ENCODE measurements around the gene SESN1. TPM values are rescaled to one million over a fixed set of nuclear protein-coding genes. Genes with fewer than 3 reads are reported as not detected.

The SESN1 gene
- total RNA-seq, 4 donors from 2014 or later, result 32.3 to 104 (median 70.7) TPM

DNA sequence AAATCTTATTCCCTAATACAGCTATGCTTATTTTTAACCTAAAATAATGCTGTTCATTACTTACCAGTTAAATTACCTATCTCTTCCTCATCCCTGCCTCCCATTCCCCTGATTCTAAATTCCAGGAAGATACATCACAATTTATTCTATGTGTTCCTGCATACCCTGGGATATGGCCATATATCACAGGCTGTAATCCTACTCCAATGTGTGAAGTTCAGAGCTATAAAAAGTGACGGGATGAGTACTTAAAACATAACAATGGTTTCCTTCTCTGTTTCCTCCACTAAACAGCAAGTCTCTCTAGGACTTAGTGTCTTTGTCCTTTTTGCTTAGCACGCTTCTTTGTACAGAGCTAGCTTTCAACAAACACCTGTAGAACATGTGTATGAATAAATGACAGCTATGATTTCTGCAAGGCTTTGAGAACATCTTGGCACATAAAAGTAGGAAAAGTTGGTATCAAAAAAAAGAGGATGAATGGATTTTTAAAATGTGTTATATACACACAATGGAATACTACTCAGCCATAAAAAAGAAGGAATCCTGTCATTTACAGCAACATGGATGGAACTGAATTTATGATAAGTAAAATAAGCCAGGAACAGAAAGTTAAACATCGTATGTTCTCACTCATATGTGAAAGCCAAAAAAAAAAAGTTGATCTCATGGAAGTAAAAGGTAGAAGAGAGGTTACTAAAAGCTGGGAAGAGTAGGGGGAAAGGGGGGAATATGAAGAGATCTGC is 45.8 kb downstream of the SESN1 start:
- Histone ChIP-seq H3K4me3 (no peak overlapping the region), H3K27me3 (no peaks in the 10 kb centered on the region), H3K4me1 (no peaks in the 10 kb centered on the region), H3K36me3 (no peaks in the 10 kb centered on the region), H3K9me3 (no peaks in the 10 kb centered on the region), H3K27ac (no peak overlapping the region)
- DNase-seq, result no peak
- intact Hi-C loops (cut with DNase I; ENCODE audit: low total_unique reads), result no loop called here
- TF ChIP-seq POLR2A (IDR thresholded peaks at IDR 0.05), result no peak
- TF ChIP-seq, protein P1, sequence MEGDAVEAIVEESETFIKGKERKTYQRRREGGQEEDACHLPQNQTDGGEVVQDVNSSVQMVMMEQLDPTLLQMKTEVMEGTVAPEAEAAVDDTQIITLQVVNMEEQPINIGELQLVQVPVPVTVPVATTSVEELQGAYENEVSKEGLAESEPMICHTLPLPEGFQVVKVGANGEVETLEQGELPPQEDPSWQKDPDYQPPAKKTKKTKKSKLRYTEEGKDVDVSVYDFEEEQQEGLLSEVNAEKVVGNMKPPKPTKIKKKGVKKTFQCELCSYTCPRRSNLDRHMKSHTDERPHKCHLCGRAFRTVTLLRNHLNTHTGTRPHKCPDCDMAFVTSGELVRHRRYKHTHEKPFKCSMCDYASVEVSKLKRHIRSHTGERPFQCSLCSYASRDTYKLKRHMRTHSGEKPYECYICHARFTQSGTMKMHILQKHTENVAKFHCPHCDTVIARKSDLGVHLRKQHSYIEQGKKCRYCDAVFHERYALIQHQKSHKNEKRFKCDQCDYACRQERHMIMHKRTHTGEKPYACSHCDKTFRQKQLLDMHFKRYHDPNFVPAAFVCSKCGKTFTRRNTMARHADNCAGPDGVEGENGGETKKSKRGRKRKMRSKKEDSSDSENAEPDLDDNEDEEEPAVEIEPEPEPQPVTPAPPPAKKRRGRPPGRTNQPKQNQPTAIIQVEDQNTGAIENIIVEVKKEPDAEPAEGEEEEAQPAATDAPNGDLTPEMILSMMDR (IDR thresholded peaks at IDR 0.05), result no peak

DNA sequence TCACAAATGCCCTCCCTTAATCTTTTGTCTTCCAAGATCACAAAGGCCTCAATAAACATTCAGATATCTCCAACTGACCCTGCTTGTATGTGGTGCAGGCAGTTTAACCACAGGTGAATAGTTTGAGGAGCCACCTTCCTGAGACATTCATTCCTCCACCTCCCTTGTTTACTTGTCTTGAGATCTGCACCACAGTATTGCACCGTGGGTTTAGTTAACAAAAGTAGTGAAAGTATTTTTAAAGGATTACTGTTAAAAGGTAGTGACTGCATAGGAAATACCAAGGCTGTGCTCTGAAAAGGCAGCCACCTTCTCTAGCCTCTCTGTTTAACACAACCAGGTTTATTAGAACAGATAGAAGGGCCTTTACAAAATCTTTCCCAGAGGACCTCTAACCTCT is 46.5 kb downstream of the SESN1 start:
- intact Hi-C loops (cut with DNase I; ENCODE audit: low total_unique reads), result no loop called here
- no peak overlapping the region for H3K27ac ChIP-seq
- TF ChIP-seq POLR2A (IDR thresholded peaks at IDR 0.05), result no peak
- TF ChIP-seq, protein P1 (IDR thresholded peaks at IDR 0.05), result no peak
- no peaks in the 10 kb centered on the region for H3K27me3 ChIP-seq
- no peak overlapping the region for H3K4me3 ChIP-seq
- no peak for DNase-seq
- no peaks in the 10 kb centered on the region for H3K4me1 ChIP-seq
- H3K9me3 ChIP-seq, result no peaks in the 10 kb centered on the region
- no peaks in the 10 kb centered on the region for H3K36me3 ChIP-seq

DNA sequence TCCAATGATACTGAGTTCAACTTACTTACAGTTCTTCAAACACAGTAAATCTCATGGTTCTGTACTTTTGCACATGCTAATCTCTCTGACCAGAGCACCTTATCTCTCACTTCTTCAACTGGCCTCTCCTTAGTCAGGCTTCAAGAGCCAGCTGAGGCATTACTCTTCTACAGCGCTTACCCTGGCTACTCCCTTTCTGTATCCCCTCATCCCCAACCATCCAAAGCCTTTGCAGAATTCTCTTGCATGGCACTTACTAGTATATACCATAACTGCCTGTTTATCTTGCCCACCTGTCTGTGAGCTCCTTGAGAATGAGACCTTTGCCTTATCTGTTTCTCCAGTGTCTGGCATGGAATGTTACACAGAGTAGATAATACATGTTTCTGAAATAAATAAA is 49.2 kb downstream of the SESN1 start:
- no peaks in the 10 kb centered on the region for H3K4me1 ChIP-seq
- H3K27me3 ChIP-seq, result no peaks in the 10 kb centered on the region
- H3K4me3 ChIP-seq, result no peak overlapping the region
- H3K36me3 ChIP-seq, result no peaks in the 10 kb centered on the region
- DNase-seq, result no peak
- no peaks in the 10 kb centered on the region for H3K9me3 ChIP-seq
- intact Hi-C loops (cut with DNase I; ENCODE audit: low total_unique reads), result no loop called here
- TF ChIP-seq, protein P1 (IDR thresholded peaks at IDR 0.05), result no peak
- no peak for TF ChIP-seq POLR2A (IDR thresholded peaks at IDR 0.05)
- no peak overlapping the region for H3K27ac ChIP-seq

DNA sequence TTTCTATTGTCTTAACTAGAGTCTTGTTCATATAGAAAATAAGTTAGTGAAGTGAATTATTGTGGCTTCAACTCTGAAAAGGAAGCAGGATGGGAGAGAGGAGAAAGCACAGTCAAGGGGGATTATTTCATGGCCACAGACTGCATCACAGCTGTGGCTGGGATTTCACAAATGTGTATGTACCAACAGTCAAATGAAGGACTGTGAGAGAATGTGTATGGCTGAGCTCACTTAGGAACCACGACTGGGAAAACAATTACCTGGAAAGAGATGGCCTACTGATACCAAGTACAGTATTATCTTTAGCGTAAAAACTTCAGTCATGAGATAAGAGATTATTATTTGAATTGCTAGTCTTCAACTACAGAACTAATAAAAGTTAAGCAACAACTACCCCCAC is 54.9 kb downstream of the SESN1 start:
- no peak for DNase-seq
- H3K4me3 ChIP-seq, result no peak overlapping the region
- H3K36me3 ChIP-seq, result no peaks in the 10 kb centered on the region
- no peak for TF ChIP-seq POLR2A (IDR thresholded peaks at IDR 0.05)
- TF ChIP-seq, protein P1 (IDR thresholded peaks at IDR 0.05), result no peak
- H3K9me3 ChIP-seq, result no peaks in the 10 kb centered on the region
- no peak overlapping the region for H3K27ac ChIP-seq
- H3K27me3 ChIP-seq, result no peaks in the 10 kb centered on the region
- H3K4me1 ChIP-seq, result no peaks in the 10 kb centered on the region
- intact Hi-C loops (cut with DNase I; ENCODE audit: low total_unique reads), result no loop called here

DNA sequence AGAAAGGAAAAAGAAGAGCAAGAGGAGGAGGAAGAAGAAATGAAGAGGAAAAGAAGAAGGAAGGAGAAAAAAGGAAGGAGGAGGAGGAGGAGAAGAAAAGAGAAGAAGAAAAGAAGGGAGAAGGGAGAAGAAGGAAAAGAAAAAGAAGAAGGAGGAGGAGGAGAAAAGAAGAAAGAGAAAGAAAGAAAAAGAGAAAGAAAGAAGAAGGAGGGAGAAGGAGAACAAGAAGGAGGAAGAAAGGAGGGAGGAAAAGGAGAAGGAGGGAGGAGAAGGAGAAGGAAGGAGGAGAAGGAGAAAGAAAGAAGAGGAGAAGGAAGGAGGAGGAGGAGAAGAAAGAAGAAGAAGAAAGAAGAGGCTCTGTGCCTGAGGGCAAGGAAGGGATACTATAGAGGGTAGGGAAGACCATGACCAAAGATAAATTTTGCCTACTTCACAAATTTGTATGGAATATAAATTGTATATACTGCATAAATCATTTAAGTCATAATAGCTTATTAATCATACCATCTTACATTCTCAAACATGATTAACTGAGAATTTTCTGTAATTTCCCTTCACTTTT is 55.7 kb downstream of the SESN1 start:
- Histone ChIP-seq H3K4me3 (no peak overlapping the region), H3K27ac (no peak overlapping the region), H3K4me1 (no peaks in the 10 kb centered on the region), H3K27me3 (no peaks in the 10 kb centered on the region), H3K9me3 (no peaks in the 10 kb centered on the region), H3K36me3 (no peaks in the 10 kb centered on the region)
- TF ChIP-seq, protein P1 (IDR thresholded peaks at IDR 0.05), result no peak
- no peak for DNase-seq
- intact Hi-C loops (cut with DNase I; ENCODE audit: low total_unique reads), result no loop called here
